Stimulated activated naive CD8-positive, alpha-beta T cell treated with anti-CD3 and anti-CD28 coated beads, Interleukin-15, Interleukin-2, amounts not matched to agents 100 U/mL and 50 U/mL, for 24 hours (primary cell): ENCODE data around the gene FDX2.
"Not testable (repeated sequence)": the region's sequence is repeated elsewhere in the genome, so short reads cannot be mapped to it uniquely, and the experiment has no call there.

Experiments used
- ATAC-seq: fragments of 150-1000 bp; cut with Tn5 transposase; one replicate; pipeline ENCODE4 v1.10.0; 2021
- DNase-seq: peaks from one replicate; pipeline ENCODE4 v3.0.0; 2021

Gene FDX2

DNA sequence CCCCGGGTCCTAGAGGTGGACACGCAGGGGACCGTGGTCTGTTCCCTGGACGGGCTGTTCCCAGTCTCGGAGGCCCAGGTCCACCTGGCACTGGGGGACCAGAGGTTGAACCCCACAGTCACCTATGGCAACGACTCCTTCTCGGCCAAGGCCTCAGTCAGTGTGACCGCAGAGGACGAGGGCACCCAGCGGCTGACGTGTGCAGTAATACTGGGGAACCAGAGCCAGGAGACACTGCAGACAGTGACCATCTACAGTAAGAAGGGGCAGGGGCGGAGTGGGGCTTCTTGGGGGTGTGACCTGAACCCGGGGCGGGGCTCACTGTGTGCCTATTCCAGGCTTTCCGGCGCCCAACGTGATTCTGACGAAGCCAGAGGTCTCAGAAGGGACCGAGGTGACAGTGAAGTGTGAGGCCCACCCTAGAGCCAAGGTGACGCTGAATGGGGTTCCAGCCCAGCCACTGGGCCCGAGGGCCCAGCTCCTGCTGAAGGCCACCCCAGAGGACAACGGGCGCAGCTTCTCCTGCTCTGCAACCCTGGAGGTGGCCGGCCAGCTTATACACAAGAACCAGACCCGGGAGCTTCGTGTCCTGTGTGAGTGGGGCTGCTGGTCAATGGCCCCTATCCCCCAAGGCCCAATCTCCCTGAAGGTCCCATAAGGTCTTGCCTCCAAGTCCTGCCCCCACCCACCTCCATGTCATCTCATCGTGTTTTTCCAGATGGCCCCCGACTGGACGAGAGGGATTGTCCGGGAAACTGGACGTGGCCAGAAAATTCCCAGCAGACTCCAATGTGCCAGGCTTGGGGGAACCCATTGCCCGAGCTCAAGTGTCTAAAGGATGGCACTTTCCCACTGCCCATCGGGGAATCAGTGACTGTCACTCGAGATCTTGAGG lies 31.5 kb downstream of the FDX2 start:
- ATAC-seq (no peak), DNase-seq (no peak)

DNA sequence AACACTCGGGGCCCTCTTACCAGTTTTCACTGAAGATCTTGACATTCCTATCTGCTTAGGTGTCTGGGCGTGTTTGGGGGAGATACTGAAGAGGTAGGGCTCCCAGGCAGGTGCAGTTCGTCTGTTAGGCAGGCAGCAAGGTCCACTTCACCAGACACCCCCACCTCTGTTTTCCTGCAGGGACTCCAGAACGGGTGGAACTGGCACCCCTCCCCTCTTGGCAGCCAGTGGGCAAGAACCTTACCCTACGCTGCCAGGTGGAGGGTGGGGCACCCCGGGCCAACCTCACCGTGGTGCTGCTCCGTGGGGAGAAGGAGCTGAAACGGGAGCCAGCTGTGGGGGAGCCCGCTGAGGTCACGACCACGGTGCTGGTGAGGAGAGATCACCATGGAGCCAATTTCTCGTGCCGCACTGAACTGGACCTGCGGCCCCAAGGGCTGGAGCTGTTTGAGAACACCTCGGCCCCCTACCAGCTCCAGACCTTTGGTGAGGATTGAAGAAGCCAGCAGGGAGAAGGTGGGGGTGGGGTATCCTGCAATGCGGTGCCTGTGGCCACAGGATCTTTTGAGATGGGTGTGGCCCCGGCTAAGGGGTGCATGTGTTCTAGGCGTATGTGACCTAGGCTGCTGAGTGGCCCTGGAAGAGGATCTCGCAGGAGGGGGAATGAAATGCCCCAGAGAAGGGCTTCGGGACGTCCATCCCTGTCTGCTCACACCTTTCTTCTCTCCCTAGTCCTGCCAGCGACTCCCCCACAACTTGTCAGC lies 32.3 kb downstream of the FDX2 start:
- ATAC-seq (no peak), DNase-seq (no peak)

DNA sequence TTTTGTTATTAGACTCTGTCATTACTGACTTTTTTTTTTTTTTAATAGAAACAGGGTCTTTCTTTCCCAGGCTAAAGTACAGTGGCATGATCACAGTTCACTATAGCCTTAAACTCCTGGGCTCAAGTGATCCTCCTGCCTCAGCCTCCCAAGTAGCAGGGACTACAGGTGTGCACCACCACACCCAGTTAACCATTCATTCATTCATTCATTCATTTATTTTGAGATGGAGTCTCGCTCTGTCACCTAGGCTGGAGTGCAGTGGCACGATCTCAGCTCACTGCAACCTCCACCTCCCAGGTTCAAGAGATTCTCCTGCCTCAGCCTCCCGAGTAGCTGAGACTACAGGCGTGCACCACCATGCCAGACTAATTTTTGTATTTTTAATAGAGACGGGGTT lies 33.8 kb downstream of the FDX2 start:
- ATAC-seq, DNase-seq: not testable (repeated sequence)

DNA sequence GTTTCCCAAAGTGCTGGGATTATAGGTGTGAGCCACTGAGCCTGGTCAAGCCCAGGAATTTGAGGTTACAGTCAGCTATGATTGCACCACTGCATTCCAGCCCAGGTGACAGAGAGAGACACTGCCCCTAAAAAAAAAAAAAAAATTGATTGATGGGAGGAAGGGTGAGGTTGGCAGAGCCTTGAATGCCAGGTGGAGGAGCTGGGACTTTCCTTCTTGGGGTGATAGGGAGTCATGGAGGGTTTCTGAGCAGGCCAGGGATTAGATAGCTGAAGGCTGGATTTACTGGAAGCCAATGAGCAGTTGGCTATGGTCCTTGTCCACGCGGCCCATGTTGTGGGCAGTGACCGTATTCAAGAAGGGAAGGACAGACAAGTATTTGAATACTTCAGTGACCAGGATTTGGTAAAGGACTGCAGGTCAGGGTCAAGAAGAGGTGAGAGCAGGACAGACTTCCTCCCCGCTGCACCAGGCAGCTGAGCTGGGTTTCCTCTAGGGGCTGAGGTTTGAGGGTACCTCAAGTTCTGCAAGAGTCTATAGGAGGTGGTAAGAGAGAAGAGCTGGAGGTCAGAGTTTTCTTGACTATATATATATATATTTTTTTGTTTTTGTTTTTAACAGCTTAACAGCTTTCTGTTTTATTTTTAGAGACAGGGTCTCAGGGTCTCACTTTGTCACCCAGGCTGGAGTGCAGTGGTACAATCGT lies 35.9 kb downstream of the FDX2 start:
- ATAC-seq: no peak

DNA sequence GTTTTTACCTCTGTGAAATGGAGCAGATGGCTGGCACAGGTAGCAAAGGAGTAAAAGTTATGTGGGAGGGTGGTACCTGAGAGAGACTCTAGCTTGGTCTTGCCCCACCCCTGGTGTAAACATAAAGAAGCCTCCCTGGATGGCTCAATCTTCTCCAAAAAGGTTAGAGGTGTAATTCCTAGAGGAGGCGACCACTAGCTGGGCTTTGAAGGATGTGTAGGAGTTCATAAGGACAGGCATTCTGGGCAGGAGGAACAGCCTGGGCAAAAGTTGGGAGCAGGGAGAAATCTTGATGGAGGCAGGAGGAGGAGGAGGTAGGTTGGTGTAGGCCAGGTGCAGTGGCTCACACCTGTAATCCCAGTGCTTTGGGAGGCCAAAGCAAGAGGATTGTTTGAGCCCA lies 36.9 kb downstream of the FDX2 start:
- DNase-seq: no peak
- no peak for ATAC-seq

More for the DNA sequence above, 35.9 kb downstream of the FDX2 start:
- no peak for DNase-seq

DNA sequence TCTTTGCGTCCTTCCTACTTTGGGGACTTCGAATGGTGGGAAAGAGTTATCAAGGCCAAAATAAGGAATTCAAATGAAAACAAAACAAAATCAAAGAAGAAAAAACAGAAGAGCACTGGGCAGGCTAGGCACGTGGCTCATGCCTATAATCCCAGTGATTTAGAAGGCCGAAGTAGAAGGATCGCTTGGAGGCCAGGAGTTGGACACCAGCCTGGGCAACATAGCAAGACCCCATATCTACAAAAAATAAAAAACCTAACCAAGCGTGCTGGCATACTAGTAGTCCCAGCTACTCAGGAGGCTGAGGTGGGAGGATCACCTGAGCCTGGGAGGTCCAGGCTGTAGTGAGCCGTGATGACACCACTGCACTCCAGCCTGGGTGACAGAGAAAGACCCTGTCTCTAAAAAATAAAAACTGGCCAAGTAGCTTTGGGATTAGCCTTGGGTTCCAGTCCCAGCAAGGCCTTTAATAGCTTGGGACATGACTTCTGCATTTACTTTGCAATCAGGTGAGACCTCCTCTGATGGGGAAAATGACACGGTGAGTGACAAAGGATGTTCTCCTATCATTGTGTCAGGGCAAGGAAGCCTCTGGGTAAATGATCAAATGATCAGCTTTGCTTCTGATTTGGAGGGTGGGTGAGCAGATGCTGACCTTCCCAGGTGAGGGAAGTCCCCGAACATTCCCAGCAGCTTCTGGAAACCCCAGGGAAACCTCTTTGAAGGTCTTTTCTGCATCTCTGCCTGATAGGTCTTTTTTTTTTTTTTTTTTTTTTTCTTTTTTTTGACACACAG lies 37.8 kb downstream of the FDX2 start:
- ATAC-seq: no peak

DNA sequence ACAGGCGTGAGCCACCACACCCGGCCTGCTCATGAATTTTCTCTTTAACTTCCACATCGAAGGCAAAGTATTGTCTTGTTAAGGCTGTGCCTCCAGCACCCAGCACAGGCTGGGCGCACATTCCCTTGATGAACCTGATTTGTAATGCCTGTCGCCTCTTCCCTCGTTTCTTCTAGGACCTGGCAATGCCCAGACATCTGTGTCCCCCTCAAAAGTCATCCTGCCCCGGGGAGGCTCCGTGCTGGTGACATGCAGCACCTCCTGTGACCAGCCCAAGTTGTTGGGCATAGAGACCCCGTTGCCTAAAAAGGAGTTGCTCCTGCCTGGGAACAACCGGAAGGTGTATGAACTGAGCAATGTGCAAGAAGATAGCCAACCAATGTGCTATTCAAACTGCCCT lies 41.2 kb downstream of the FDX2 start:
- DNase-seq: no peak
- ATAC-seq: no peak

More for the DNA sequence above, 37.8 kb downstream of the FDX2 start:
- no peak for DNase-seq

DNA sequence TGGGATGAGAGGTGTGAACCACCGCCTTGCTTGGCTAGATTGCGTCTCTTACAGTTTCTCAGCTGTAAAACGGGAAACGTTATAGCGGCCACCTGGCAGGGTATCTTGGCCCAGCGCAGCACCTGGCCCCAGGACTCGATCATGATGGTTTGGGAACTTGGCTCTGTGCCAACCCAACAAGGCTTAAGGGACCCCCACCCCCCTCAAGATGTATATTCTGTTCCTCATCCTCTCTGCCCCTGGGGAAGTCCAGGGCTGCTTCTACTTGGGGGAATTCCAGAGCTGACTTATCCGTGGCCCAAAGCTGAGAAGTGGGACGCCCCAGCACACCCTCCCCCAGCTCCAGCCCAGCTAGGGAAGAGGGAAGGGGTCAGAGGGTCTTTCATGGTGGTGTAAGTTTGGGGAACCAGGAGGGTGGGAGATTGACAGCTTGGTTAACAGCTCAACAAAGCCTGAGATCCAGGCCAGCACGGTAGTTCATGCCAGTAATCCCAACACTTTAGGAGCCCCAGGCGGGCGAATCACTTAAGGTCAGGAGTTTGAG lies 44.2 kb downstream of the FDX2 start:
- ATAC-seq: peak; percentile 11
- peak; percentile 57 for DNase-seq

DNA sequence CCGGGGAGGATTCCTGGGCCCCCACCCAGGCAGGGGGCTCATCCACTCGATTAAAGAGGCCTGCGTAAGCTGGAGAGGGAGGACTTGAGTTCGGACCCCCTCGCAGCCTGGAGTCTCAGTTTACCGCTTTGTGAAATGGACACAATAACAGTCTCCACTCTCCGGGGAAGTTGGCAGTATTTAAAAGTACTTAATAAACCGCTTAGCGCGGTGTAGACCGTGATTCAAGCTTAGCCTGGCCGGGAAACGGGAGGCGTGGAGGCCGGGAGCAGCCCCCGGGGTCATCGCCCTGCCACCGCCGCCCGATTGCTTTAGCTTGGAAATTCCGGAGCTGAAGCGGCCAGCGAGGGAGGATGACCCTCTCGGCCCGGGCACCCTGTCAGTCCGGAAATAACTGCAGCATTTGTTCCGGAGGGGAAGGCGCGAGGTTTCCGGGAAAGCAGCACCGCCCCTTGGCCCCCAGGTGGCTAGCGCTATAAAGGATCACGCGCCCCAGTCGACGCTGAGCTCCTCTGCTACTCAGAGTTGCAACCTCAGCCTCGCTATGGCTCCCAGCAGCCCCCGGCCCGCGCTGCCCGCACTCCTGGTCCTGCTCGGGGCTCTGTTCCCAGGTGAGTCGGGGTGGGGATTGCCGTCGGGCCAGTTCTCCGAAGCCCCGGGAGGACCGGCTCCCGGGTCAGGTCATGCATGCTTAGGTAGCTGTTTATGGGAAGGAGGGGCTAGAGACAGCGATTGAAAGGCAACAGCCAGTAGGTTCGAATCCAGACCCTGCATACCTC lies 45.0 kb downstream of the FDX2 start, which contains the start of gene ICAM1:
TSS of gene ICAM1 (plus strand) at position 505 of the 779 bp plus-strand sequence. CDS start at position 545, 40 bp downstream.
- ATAC-seq: peak; percentile 58
- DNase-seq: peak; percentile 85

DNA sequence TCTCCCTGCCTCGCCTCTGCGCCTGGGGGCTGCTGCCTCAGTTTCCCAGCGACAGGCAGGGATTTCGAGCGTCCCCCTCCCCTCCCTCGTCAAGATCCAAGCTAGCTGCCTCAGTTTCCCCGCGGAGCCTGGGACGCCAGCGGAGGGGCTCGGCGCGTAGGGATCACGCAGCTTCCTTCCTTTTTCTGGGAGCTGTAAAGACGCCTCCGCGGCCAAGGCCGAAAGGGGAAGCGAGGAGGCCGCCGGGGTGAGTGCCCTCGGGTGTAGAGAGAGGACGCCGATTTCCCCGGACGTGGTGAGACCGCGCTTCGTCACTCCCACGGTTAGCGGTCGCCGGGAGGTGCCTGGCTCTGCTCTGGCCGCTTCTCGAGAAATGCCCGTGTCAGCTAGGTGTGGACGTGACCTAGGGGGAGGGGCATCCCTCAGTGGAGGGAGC lies 45.6 kb downstream of the FDX2 start:
- DNase-seq (peak; percentile 88), ATAC-seq (peak; percentile 72)

DNA sequence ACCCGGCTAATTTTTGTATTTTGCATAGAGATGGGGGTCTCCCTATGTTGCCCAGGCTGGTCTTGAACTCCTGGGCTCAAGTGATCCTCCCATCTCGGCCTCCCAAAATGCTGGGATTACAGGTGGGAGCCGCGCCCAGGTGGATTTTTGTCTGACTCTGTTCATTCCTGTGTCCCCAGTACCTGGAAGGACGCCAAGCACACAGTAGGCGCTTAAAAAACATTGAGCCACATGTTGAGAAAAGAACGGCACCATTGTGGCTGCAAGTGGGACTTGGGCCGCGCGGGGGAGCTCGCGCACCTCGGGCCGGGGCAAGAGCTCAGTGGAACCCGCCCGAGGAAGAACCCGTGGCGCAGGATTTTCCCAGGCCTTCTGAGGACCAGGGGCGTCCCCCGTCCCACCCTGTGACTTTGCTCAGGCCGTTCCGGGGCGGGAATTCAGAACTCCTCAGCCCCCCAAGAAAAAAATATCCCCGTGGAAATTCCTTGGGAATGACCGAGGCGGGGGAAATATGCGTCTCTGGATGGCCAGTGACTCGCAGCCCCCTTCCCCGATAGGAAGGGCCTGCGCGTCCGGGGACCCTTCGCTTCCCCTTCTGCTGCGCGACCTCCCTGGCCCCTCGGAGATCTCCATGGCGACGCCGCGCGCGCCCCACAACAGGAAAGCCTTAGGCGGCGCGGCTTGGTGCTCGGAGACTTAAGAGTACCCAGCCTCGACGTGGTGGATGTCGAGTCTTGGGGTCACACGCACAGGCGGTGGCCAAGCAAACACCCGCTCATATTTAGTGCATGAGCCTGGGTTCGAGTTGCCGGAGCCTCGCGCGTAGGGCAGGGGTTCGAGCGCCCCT lies 46.3 kb downstream of the FDX2 start:
- DNase-seq: peak; percentile 95
- ATAC-seq: peak; percentile 60

DNA sequence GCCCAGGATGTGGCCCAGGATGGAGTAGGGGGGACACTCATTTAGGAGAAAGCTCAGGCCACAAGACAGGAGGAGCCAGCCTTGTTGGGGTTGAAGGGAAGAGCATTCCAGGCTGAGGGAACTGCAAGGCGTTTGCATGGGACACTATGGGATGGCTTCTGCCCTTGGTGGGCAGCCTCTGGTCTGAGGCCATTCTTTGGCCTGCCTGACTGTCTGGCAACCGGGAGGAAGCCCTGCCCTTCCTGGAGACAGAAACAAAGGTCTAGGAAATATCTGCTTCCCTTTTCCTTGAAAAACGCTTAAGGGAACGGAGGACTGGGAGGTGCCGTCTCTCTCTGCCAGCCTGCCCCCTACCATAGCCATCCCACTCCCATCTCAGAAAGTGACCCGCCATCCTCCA lies 47.7 kb downstream of the FDX2 start:
- ATAC-seq (no peak), DNase-seq (no peak)

DNA sequence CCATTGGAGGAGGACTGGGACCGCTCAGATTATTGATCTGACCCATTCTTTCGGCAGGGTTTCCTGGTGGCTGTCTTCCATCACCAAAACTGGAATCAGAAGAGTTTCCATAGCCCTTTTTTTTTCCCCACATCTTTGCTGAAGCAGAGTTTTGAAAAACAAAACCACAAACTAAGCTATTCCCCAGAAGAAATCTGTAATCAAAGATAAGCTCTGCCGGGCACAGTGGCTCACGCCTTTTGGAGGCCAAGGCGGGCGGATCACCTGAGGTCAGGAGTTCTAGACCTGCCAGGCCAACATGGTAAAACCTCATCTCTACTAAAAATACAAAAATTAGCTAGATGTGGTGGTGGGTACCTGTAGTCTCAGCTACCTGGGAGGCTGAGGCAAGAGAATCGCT lies 49.1 kb downstream of the FDX2 start:
- DNase-seq (no peak), ATAC-seq (no peak)

DNA sequence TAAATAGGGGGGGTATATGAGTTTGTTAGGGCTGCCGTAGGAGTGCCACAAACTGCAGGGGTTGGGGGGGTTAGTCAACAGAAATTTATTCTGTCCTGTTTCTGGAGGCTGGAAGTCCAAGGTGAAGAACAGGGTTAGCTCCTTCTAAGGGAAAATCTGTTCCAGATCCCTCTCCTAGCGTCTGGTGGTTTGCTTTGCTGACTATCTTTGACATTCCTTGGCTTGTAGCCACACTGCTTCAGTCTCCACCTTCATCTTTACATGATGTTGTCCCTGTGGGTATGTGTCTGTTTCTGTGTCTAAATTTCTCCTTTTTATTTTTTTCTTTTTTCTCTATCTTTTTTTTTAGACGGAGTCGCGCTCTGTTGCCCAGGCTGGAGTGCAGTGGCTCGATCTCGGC lies 53.0 kb downstream of the FDX2 start:
- ATAC-seq: no peak
- no peak for DNase-seq

DNA sequence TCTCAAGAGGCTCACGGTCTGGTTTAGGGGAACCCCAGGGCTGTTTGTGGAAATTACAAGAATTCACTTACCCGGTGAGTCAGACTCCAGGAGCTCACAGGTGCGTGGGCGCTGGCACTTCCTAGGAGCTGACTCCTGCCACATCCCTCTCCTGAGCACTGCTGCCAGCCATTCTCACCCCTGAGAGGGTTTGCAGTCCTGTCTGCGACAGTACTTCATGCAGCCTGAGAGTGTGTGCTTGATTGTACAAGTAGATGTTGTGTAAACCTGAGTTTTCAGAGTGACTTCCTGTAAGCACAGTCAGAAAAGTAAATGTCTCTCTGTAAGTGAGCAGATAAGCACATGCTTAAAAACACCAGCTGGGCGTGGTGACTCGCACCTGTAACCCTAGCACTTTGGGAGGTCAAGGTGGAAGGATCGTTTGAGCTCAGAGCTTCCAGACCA lies 55.7 kb downstream of the FDX2 start:
- DNase-seq (peak; percentile 70), ATAC-seq (peak; percentile 71)
